Measurements from ENCODE around the gene ELMO1. TPM values are rescaled to one million over a fixed set of nuclear protein-coding genes. Genes with fewer than 3 reads are reported as not detected.

The ELMO1 gene
- total RNA-seq, 1 experiment from 2014 or later = 7.8 TPM

- Histone ChIP-seq H3K23me2 (ENCODE audit: insufficient read length, low read depth, low read length, poor library complexity, severe bottlenecking) (no peaks in the 10 kb centered on the region), H3K4me2 (ENCODE audit: insufficient read depth, insufficient read length, low read length) (no peak overlapping the region), H3K9me3 (ENCODE audit: control insufficient read depth, low read depth, low read length) (no peaks in the 10 kb centered on the region), H3K27me3 (ENCODE audit: insufficient read depth, low read length) (no peaks in the 10 kb centered on the region), H2AK5ac (ENCODE audit: insufficient read length, low read length) (no peak overlapping the region), H2BK5ac (ENCODE audit: insufficient read length, low read length) (no peak overlapping the region), H4K20me1 (ENCODE audit: control insufficient read depth, insufficient read depth, insufficient read length) (no peaks in the 10 kb centered on the region), H3K79me2 (ENCODE audit: insufficient read depth, low read length) (no peaks in the 10 kb centered on the region), H4K5ac (ENCODE audit: insufficient read length, low read depth, low read length) (no peak overlapping the region), H3K14ac (ENCODE audit: insufficient read depth, low read length) (no peak overlapping the region), H2AFZ (ENCODE audit: low read length) (no peak overlapping the region), H2BK120ac (ENCODE audit: low read depth, low read length, poor library complexity, severe bottlenecking) (no peak overlapping the region), H3K9ac (ENCODE audit: extremely low read depth, insufficient read length, low read length) (no peak overlapping the region), H2BK15ac (ENCODE audit: low read depth, low read length) (no peak overlapping the region), H3K27ac (ENCODE audit: insufficient read length, low read depth, low read length) (no peak overlapping the region), H3K56ac (ENCODE audit: insufficient read length, low read depth, low read length) (no peak overlapping the region), H4K8ac (replicated peaks; ENCODE audit: insufficient read length, low read depth, low read length) (no peak overlapping the region), H3T11ph (ENCODE audit: low read length) (no peak overlapping the region), H3K79me1 (ENCODE audit: insufficient read depth, low read depth, low read length, poor library complexity, severe bottlenecking) (no peaks in the 10 kb centered on the region), H3K4me1 (ENCODE audit: insufficient read depth, low read length) (no peaks in the 10 kb centered on the region), H3K4ac (ENCODE audit: low read depth, low read length) (no peak overlapping the region), H2BK12ac (ENCODE audit: insufficient read length, low read depth, low read length) (no peak overlapping the region), H2BK20ac (ENCODE audit: low read depth, low read length, poor library complexity, severe bottlenecking) (no peak overlapping the region), H4K91ac (ENCODE audit: insufficient read length, low read depth, low read length) (no peak overlapping the region), H3K18ac (ENCODE audit: insufficient read length, low read depth, low read length) (no peak overlapping the region), H3K23ac (ENCODE audit: insufficient read length, low read depth, low read length) (no peak overlapping the region)
- WGBS (ENCODE audit: extremely low coverage, insufficient read length, low lambda C conversion rate) = no CpG with 5 or more reads among the region's 5 CpGs
- Mint-ChIP-seq H3K36me3 (ENCODE audit: insufficient read depth in 1 of 3, low read depth in 3 of 3) (no peaks in the 10 kb centered on the region), H3K4me1 (no peaks in the 10 kb centered on the region), H3K27ac (0 out of 7 replicates have a peak overlapping the region, but pooled peaks of 1 of the 3 experiments have one; percentile 21), H3K27me3 (ENCODE audit: low read depth) (no peaks in the 10 kb centered on the region), H3K9me3 (no peaks in the 10 kb centered on the region), H3K4me3 (no peak overlapping the region)
- TF ChIP-seq CTCF (conservative IDR thresholded peaks at IDR 0.05) = no peak
- no peak for DNase-seq
These were observed 536.9 kb downstream of the ELMO1 start for GRCh38 chr7:36911788-36912187.
